GM12892 (cell line): ENCODE measurements around the gene ANO7.

Source experiments
- POLR2A ChIP-seq: IDR thresholded peaks from 2 replicates; pipeline ENCODE4 v1.6.1; 2011; ENCODE audit warnings: low read depth, low read length, control low read depth
- POLR2AphosphoS5 ChIP-seq: IDR thresholded peaks from 2 replicates; pipeline ENCODE4 v1.6.1; 2011; ENCODE audit warnings: low read depth, low read length, control low read depth

- TF ChIP-seq POLR2AphosphoS5 = 0 out of 2 replicates have a peak, but pooled peaks have one; percentile 30
- no peak; the same call in 1 of the 2 replicates for TF ChIP-seq POLR2A
These were observed 81.4 kb downstream of the ANO7 start for GRCh38 chr2:241269707-241270520.
